Stimulated activated effector memory CD8-positive, alpha-beta T cell treated with anti-CD3 and anti-CD28 coated beads, Interleukin-12 subunit alpha, Interleukin-12 subunit beta, amount 100 ng/mL, for 72 hours (primary cell): ENCODE measurements around the gene RDH14.

Experiments used
- ATAC-seq: fragments of 150-1000 bp; cut with Tn5 transposase; 2 replicates; pipeline ENCODE4 v1.10.0; 2021
- DNase-seq, 2 donors: peaks; one replicate each; pipeline ENCODE4 v3.0.0; 2021 to 2022; ENCODE audit warnings: low spot score in 2 of 2
- H3K27ac Mint-ChIP-seq: one replicate; pipeline ENCODE4 v1.8.0; 2022; ENCODE audit warnings: mild to moderate bottlenecking, mixed read lengths
- H3K36me3 Mint-ChIP-seq: one replicate; pipeline ENCODE4 v1.8.0; 2022; ENCODE audit warnings: mild to moderate bottlenecking, mixed read lengths
- H3K4me1 Mint-ChIP-seq: one replicate; pipeline ENCODE4 v1.8.0; 2022; ENCODE audit warnings: mixed read lengths
- H3K4me3 Mint-ChIP-seq: one replicate; pipeline ENCODE4 v1.8.0; 2022; ENCODE audit warnings: mild to moderate bottlenecking, mixed read lengths
- H3K9me3 Mint-ChIP-seq: one replicate; pipeline ENCODE4 v1.8.0; 2022; ENCODE audit warnings: mixed read lengths

RDH14 gene

GRCh38 chr2:18588049-18588448 lies 27.6 kb upstream of the RDH14 start:
- Mint-ChIP-seq H3K4me3 (no peak overlapping the region), H3K9me3 (no peaks in the 10 kb centered on the region), H3K4me1 (no peaks in the 10 kb centered on the region), H3K27ac (no peak overlapping the region), H3K36me3 (no peaks in the 10 kb centered on the region)
- DNase-seq (no peak), ATAC-seq (no peak)

- H3K4me3 Mint-ChIP-seq: no peak overlapping the region
- H3K27ac Mint-ChIP-seq: no peak overlapping the region
- peaks cover 2% of the 10 kb centered on the region for H3K9me3 Mint-ChIP-seq
- no peaks in the 10 kb centered on the region for H3K4me1 Mint-ChIP-seq
- no peaks in the 10 kb centered on the region for H3K36me3 Mint-ChIP-seq
- no peak for DNase-seq
- no peak for ATAC-seq
Observed at GRCh38 chr2:18585526-18585925, 25.1 kb upstream of the RDH14 start.

GRCh38 chr2:18584608-18584954 lies 24.1 kb upstream of the RDH14 start:
- DNase-seq (no peak), ATAC-seq (no peak)
- H3K27ac Mint-ChIP-seq: no peak overlapping the region
- H3K9me3 Mint-ChIP-seq: peaks cover 2% of the 10 kb centered on the region
- no peak overlapping the region for H3K4me3 Mint-ChIP-seq
- H3K36me3 Mint-ChIP-seq: no peaks in the 10 kb centered on the region
- H3K4me1 Mint-ChIP-seq: no peaks in the 10 kb centered on the region

GRCh38 chr2:18583905-18584607 lies 23.6 kb upstream of the RDH14 start:
- no peaks in the 10 kb centered on the region for H3K36me3 Mint-ChIP-seq
- no peak for ATAC-seq
- DNase-seq: no peak
- no peak overlapping the region for H3K27ac Mint-ChIP-seq
- no peak overlapping the region for H3K4me3 Mint-ChIP-seq
- H3K4me1 Mint-ChIP-seq: no peaks in the 10 kb centered on the region
- H3K9me3 Mint-ChIP-seq: peaks cover 2% of the 10 kb centered on the region

GRCh38 chr2:18580606-18581005 lies 20.2 kb upstream of the RDH14 start:
- no peak for DNase-seq
- no peak for ATAC-seq
- no peak overlapping the region for H3K27ac Mint-ChIP-seq
- H3K4me1 Mint-ChIP-seq: no peaks in the 10 kb centered on the region
- no peaks in the 10 kb centered on the region for H3K36me3 Mint-ChIP-seq
- no peak overlapping the region for H3K4me3 Mint-ChIP-seq
- H3K9me3 Mint-ChIP-seq: peaks cover 11% of the 10 kb centered on the region

GRCh38 chr2:18578033-18578432 lies 17.6 kb upstream of the RDH14 start:
- Mint-ChIP-seq H3K9me3 (peaks cover 11% of the 10 kb centered on the region), H3K4me3 (no peak overlapping the region), H3K4me1 (no peaks in the 10 kb centered on the region), H3K36me3 (no peaks in the 10 kb centered on the region), H3K27ac (no peak overlapping the region)
- ATAC-seq: no peak
- DNase-seq: no peak

- DNase-seq (no peak), ATAC-seq (no peak)
- H3K4me1 Mint-ChIP-seq: peaks cover 6% of the 10 kb centered on the region
- H3K9me3 Mint-ChIP-seq: no peaks in the 10 kb centered on the region
- H3K27ac Mint-ChIP-seq: no peak overlapping the region
- no peak overlapping the region for H3K4me3 Mint-ChIP-seq
- peaks cover 8% of the 10 kb centered on the region for H3K36me3 Mint-ChIP-seq
Observed at GRCh38 chr2:18566145-18566769, 5.8 kb upstream of the RDH14 start.

- H3K4me1 Mint-ChIP-seq: peaks cover 33% of the 10 kb centered on the region
- H3K27ac Mint-ChIP-seq: peak overlapping the region; percentile 90
Observed at GRCh38 chr2:18560797-18561085, 288 bp upstream of the RDH14 start.

GRCh38 chr2:18559531-18560030 lies 872 bp downstream of the RDH14 start:
- no peaks in the 10 kb centered on the region for H3K9me3 Mint-ChIP-seq
- ATAC-seq (no peak), DNase-seq (no peak)
- H3K4me3 Mint-ChIP-seq: peak overlapping the region; percentile 79
- H3K27ac Mint-ChIP-seq: peak overlapping the region; percentile 90
- H3K4me1 Mint-ChIP-seq: peaks cover 33% of the 10 kb centered on the region
- peaks cover 14% of the 10 kb centered on the region for H3K36me3 Mint-ChIP-seq

More at GRCh38 chr2:18560797-18561085, 288 bp upstream of the RDH14 start:
- ATAC-seq: no peak
- Mint-ChIP-seq H3K4me3 (peak overlapping the region; percentile 79), H3K9me3 (no peaks in the 10 kb centered on the region), H3K36me3 (peaks cover 3% of the 10 kb centered on the region)
- no peak for DNase-seq

GRCh38 chr2:18558458-18558857 lies 2.0 kb downstream of the RDH14 start:
- Mint-ChIP-seq H3K9me3 (no peaks in the 10 kb centered on the region), H3K4me3 (peak overlapping the region; percentile 79), H3K4me1 (peaks cover 33% of the 10 kb centered on the region), H3K36me3 (peaks cover 26% of the 10 kb centered on the region), H3K27ac (peak overlapping the region; percentile 90)
- DNase-seq: no peak
- ATAC-seq: no peak

GRCh38 chr2:18557121-18557520 lies 3.3 kb downstream of the RDH14 start:
- Mint-ChIP-seq H3K4me3 (no peak overlapping the region), H3K9me3 (no peaks in the 10 kb centered on the region), H3K27ac (no peak overlapping the region), H3K36me3 (peaks cover 27% of the 10 kb centered on the region), H3K4me1 (peaks cover 32% of the 10 kb centered on the region)
- DNase-seq (no peak), ATAC-seq (no peak)

- DNase-seq (no peak), ATAC-seq (no peak)
- Mint-ChIP-seq H3K9me3 (no peaks in the 10 kb centered on the region), H3K4me1 (peaks cover 26% of the 10 kb centered on the region), H3K4me3 (no peak overlapping the region), H3K27ac (peak overlapping the region; percentile 9), H3K36me3 (peaks cover 27% of the 10 kb centered on the region)
Observed at GRCh38 chr2:18552351-18553077, 7.9 kb downstream of the RDH14 start.

GRCh38 chr2:18551623-18552022 lies 8.8 kb downstream of the RDH14 start:
- ATAC-seq (no peak), DNase-seq (no peak)
- peaks cover 27% of the 10 kb centered on the region for H3K36me3 Mint-ChIP-seq
- no peaks in the 10 kb centered on the region for H3K9me3 Mint-ChIP-seq
- H3K4me3 Mint-ChIP-seq: no peak overlapping the region
- H3K27ac Mint-ChIP-seq: no peak overlapping the region
- H3K4me1 Mint-ChIP-seq: peaks cover 21% of the 10 kb centered on the region

- Mint-ChIP-seq H3K36me3 (peaks cover 27% of the 10 kb centered on the region), H3K4me1 (peaks cover 16% of the 10 kb centered on the region), H3K27ac (no peak overlapping the region), H3K4me3 (no peak overlapping the region), H3K9me3 (no peaks in the 10 kb centered on the region)
- DNase-seq (no peak), ATAC-seq (no peak)
Observed at GRCh38 chr2:18551169-18551568, 9.3 kb downstream of the RDH14 start.

GRCh38 chr2:18550433-18550832 lies 10.0 kb downstream of the RDH14 start:
- no peak for DNase-seq
- Mint-ChIP-seq H3K27ac (no peak overlapping the region), H3K4me1 (peaks cover 16% of the 10 kb centered on the region), H3K9me3 (no peaks in the 10 kb centered on the region), H3K36me3 (peaks cover 21% of the 10 kb centered on the region), H3K4me3 (no peak overlapping the region)
- no peak for ATAC-seq

GRCh38 chr2:18549083-18549482 lies 11.4 kb downstream of the RDH14 start:
- H3K4me1 Mint-ChIP-seq: peaks cover 16% of the 10 kb centered on the region

More at GRCh38 chr2:18549083-18549482, 11.4 kb downstream of the RDH14 start:
- H3K27ac Mint-ChIP-seq: no peak overlapping the region
- ATAC-seq: no peak
- peaks cover 7% of the 10 kb centered on the region for H3K36me3 Mint-ChIP-seq
- DNase-seq: no peak
- no peak overlapping the region for H3K4me3 Mint-ChIP-seq
- no peaks in the 10 kb centered on the region for H3K9me3 Mint-ChIP-seq
